GM23248 (cell line): ENCODE data around the gene ANKRD11. TPM values are rescaled to one million over a fixed set of nuclear protein-coding genes. Genes with fewer than 3 reads are reported as not detected.

Experiments used
- DNase-seq: peaks from one replicate; pipeline ENCODE4 v3.0.0-alpha.2; 2015
- H2AFZ ChIP-seq: fragments of 200-600 bp; sonication (generic); 2 replicates; pipeline ENCODE4 v1.6.1; 2016; ENCODE audit warnings: antibody characterized with exemption
- H3F3A ChIP-seq: fragments of 200-600 bp; sonication (generic); 2 replicates; pipeline ENCODE4 v1.6.1; 2016; ENCODE audit warnings: mild to moderate bottlenecking, antibody characterized with exemption, mixed run types; ENCODE audit not compliant: insufficient read depth
- H3K27ac ChIP-seq: fragments of 200-600 bp; sonication (generic); 2 replicates; pipeline ENCODE4 v1.5.1; 2016; ENCODE audit warnings: mild to moderate bottlenecking
- H3K27me3 ChIP-seq: fragments of 200-600 bp; sonication (generic); replicated peaks from 2 replicates; pipeline ENCODE4 v1.6.1; 2016; ENCODE audit warnings: mild to moderate bottlenecking; ENCODE audit not compliant: insufficient read depth
- H3K36me3 ChIP-seq: fragments of 200-600 bp; sonication (generic); 2 replicates; pipeline ENCODE4 v1.6.1; 2016; ENCODE audit warnings: low read depth, mild to moderate bottlenecking
- H3K4me1 ChIP-seq: fragments of 200-600 bp; sonication (generic); 2 replicates; pipeline ENCODE4 v1.6.1; 2016; ENCODE audit warnings: mild to moderate bottlenecking; ENCODE audit not compliant: insufficient read depth
- H3K4me2 ChIP-seq: fragments of 200-600 bp; sonication (generic); one replicate; pipeline ENCODE4 v1.6.1; 2016; ENCODE audit warnings: mild to moderate bottlenecking; ENCODE audit not compliant: unreplicated experiment
- H3K4me3 ChIP-seq: fragments of 200-600 bp; sonication (generic); 2 replicates; pipeline ENCODE4 v1.5.1; 2016; ENCODE audit warnings: mild to moderate bottlenecking
- H3K79me2 ChIP-seq: fragments of 200-600 bp; sonication (generic); 2 replicates; pipeline ENCODE4 v1.6.1; 2016; ENCODE audit warnings: mild to moderate bottlenecking; ENCODE audit not compliant: insufficient read depth
- H3K9ac ChIP-seq: fragments of 200-600 bp; sonication (generic); 2 replicates; pipeline ENCODE4 v1.6.1; 2016; ENCODE audit warnings: mild to moderate bottlenecking
- H3K9me2 ChIP-seq: fragments of 200-600 bp; sonication (generic); 2 replicates; pipeline ENCODE4 v1.6.1; 2016; ENCODE audit warnings: mixed run types, mild to moderate bottlenecking, moderate library complexity; ENCODE audit not compliant: insufficient read depth
- H3K9me3 ChIP-seq: fragments of 200-600 bp; sonication (generic); one replicate; pipeline ENCODE4 v1.6.1; 2017; ENCODE audit warnings: low read depth
- H4K20me1 ChIP-seq: fragments of 200-600 bp; sonication (generic); 2 replicates; pipeline ENCODE4 v1.6.0; 2016; ENCODE audit not compliant: insufficient read depth
- EZH2 ChIP-seq: fragments of 200-600 bp; sonication (generic); IDR thresholded peaks from 2 replicates; pipeline ENCODE4 v1.6.1; 2018; ENCODE audit warnings: antibody characterized with exemption, mild to moderate bottlenecking; ENCODE audit not compliant: insufficient read depth, poor library complexity, severe bottlenecking
- EZH2phosphoT487 ChIP-seq: fragments of 200-600 bp; sonication (generic); IDR thresholded peaks from 2 replicates; pipeline ENCODE4 v1.6.1; 2018; ENCODE audit warnings: antibody characterized with exemption, moderate library complexity, mild to moderate bottlenecking, low read depth; ENCODE audit not compliant: insufficient read depth
- WGBS, 2 experiments: methylation state at CpG; one replicate each; pipeline ENCODE4 v1.1.6; 2015 to 2017; ENCODE audit warnings: low lambda C conversion rate in 2 of 2, low coverage in 1 of 2; ENCODE audit errors: missing lambda C conversion rate in 2 of 2; 5-methylcytosine and 5-hydroxymethylcytosine counted together
- in situ Hi-C: fragments of 300-500 bp; cut with MboI; formaldehyde crosslinking; loops from 2 replicates; pipeline ENCODE4 v1.15.0; 2020
- polyA plus RNA-seq: library from polyadenylated mRNA; unstranded; fragments of >200 nt; fragmentation: Nextera tagmentation; extraction: Ambion mirVana; gene quantifications from 2 replicates; pipeline ENCODE4 v1.2.1, GENCODE V29; 2016
- total RNA-seq: library from RNA; depleted of rRNA; stranded (reverse); fragments of >200 nt; shearing (Covaris generic); gene quantifications from 2 replicates; pipeline ENCODE4 v1.2.3, GENCODE V29; 2014

The ANKRD11 gene
- total and polyA plus RNA-seq, 2 experiments from 2014 or later: 39.3 to 84.7 TPM

DNA sequence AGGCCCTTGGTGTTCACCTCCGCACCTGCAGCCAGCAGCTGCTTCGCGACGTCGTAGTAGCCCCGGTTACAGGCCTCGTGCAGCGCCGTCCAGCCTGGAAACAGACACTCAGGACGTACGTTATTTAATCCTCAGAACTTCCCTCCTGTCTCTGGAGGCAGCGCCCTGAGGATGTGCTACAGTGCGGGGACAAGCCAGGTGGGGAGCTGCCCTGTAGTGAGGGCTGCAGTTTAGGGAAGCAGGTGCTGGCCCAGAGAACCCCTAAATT is 201.8 kb downstream of the ANKRD11 start:
- H2AFZ ChIP-seq: no peak overlapping the region
- no peak overlapping the region for H3K9ac ChIP-seq
- H3K27ac ChIP-seq: no peak overlapping the region
- no peak overlapping the region for H3K4me2 ChIP-seq
- TF ChIP-seq EZH2 (no peak), EZH2phosphoT487 (no peak)
- no peaks in the 10 kb centered on the region for H3K27me3 ChIP-seq
- in situ Hi-C loops: no loop called here
- H3K9me3 ChIP-seq: no peaks in the 10 kb centered on the region
- no peak for DNase-seq
- no peaks in the 10 kb centered on the region for H3K9me2 ChIP-seq
- H3K79me2 ChIP-seq: peaks cover 88% of the 10 kb centered on the region
- H3K4me3 ChIP-seq: no peak overlapping the region
- H3F3A ChIP-seq: peaks cover 3% of the 10 kb centered on the region; the same call in 1 of the 2 replicates
- H3K36me3 ChIP-seq: peaks cover 26% of the 10 kb centered on the region
- no peaks in the 10 kb centered on the region for H3K4me1 ChIP-seq
- no peaks in the 10 kb centered on the region for H4K20me1 ChIP-seq
- WGBS, 2 experiments: 99% methylated on average over 13 of the region's 13 CpGs

- DNase-seq: no peak
- H3K4me1 ChIP-seq: no peaks in the 10 kb centered on the region
- in situ Hi-C loops: no loop called here
- no peak overlapping the region for H3K9ac ChIP-seq
- H3K9me2 ChIP-seq: no peaks in the 10 kb centered on the region
- no peaks in the 10 kb centered on the region for H3K9me3 ChIP-seq
- WGBS, 2 experiments: 88 to 90% methylated on average over 30 of the region's 30 CpGs
- no peak overlapping the region for H3K4me3 ChIP-seq
- no peak overlapping the region for H3K4me2 ChIP-seq
- peaks cover 3% of the 10 kb centered on the region; the same call in 1 of the 2 replicates for H3F3A ChIP-seq
- H3K27me3 ChIP-seq: no peaks in the 10 kb centered on the region
- H3K27ac ChIP-seq: no peak overlapping the region
- no peaks in the 10 kb centered on the region for H4K20me1 ChIP-seq
- TF ChIP-seq EZH2 (no peak), EZH2phosphoT487 (no peak)
- H3K79me2 ChIP-seq: peaks cover 87% of the 10 kb centered on the region
- peaks cover 26% of the 10 kb centered on the region for H3K36me3 ChIP-seq
- no peak overlapping the region for H2AFZ ChIP-seq
Measured at GRCh38 chr16:89287777-89288576, 202.4 kb downstream of the ANKRD11 start.

DNA sequence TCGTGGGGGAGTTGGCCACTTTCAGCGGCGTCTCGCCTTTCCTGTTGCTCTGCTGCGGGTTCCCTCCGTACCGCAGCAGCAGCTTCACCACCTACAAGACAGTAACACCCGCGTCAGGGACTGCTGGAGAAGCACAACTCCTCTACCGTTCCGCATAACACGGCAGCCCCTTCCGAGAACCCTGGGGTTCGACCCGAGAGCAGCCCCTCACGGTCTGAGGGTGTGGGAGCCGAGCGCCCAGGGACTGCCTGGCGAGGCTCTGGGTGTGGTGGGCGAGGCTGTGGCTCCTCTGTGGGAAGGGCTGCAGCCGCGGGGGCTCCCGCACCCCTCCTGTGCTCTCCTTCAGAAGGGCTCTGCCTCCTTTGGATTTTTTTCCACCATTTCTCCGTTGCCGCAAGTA is 204.3 kb downstream of the ANKRD11 start:
- no peaks in the 10 kb centered on the region for H3K9me2 ChIP-seq
- H3K79me2 ChIP-seq: peaks cover 68% of the 10 kb centered on the region
- H3K27ac ChIP-seq: no peak overlapping the region
- H3K4me3 ChIP-seq: no peak overlapping the region
- no peaks in the 10 kb centered on the region for H3K9me3 ChIP-seq
- peaks cover 3% of the 10 kb centered on the region; the same call in 1 of the 2 replicates for H3F3A ChIP-seq
- no peak for DNase-seq
- H3K36me3 ChIP-seq: peaks cover 30% of the 10 kb centered on the region
- H3K4me2 ChIP-seq: no peak overlapping the region
- no peaks in the 10 kb centered on the region for H3K27me3 ChIP-seq
- TF ChIP-seq EZH2phosphoT487 (no peak), EZH2 (no peak)
- no peaks in the 10 kb centered on the region for H4K20me1 ChIP-seq
- in situ Hi-C loops: no loop called here
- H3K4me1 ChIP-seq: no peaks in the 10 kb centered on the region
- H3K9ac ChIP-seq: no peak overlapping the region
- 89 to 90% methylated on average over 23 to 25 of the region's 25 CpGs for WGBS, 2 experiments
- H2AFZ ChIP-seq: no peak overlapping the region

DNA sequence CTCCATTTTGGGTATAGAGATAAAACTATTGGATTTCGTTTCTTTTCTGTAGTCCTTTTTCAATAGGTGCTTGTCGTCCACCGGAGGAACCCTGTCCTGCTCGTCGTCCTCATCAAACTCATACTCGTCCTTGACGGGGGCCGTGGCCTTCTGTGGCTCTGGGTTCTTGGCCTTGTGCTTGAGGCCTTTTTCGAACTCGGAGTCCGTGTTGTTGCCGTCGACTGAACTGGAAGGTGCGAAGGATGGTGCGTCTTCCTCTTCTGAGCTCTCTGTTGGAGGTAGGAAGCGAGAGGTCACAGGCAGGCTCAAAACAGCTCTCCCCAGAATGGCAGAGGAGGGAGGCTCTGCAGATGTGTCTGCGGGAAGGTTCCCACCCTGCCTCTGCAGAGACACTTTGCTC is 205.0 kb downstream of the ANKRD11 start:
- in situ Hi-C loops: no loop called here
- no peaks in the 10 kb centered on the region for H3K4me1 ChIP-seq
- no peak overlapping the region for H2AFZ ChIP-seq
- H3K4me3 ChIP-seq: no peak overlapping the region
- H3K36me3 ChIP-seq: peaks cover 30% of the 10 kb centered on the region
- H3K27me3 ChIP-seq: no peaks in the 10 kb centered on the region
- H3K9me3 ChIP-seq: no peaks in the 10 kb centered on the region
- no peaks in the 10 kb centered on the region for H3K9me2 ChIP-seq
- no peak for TF ChIP-seq EZH2
- TF ChIP-seq EZH2phosphoT487: no peak
- no peak overlapping the region for H3K4me2 ChIP-seq
- peaks cover 3% of the 10 kb centered on the region; the same call in 1 of the 2 replicates for H3F3A ChIP-seq
- WGBS, 2 experiments: 95 to 97% methylated on average over 17 of the region's 17 CpGs
- no peak overlapping the region for H3K9ac ChIP-seq
- no peak for DNase-seq
- H3K79me2 ChIP-seq: peaks cover 61% of the 10 kb centered on the region
- no peaks in the 10 kb centered on the region for H4K20me1 ChIP-seq
- H3K27ac ChIP-seq: no peak overlapping the region
